ENCODE data around the gene RELB. TPM values are rescaled to one million over a fixed set of nuclear protein-coding genes. Genes with fewer than 3 reads are reported as not detected.

RELB gene
- total and polyA plus RNA-seq, 10 of the 15 experiments (the other 5 are each of a cell fraction or from before 2014, with no cell fraction given) = 0.66 to 43.8 (median 12.8) TPM

GRCh38 chr19:45075301-45076028, 74.2 kb downstream of the RELB start (continued):
- TF ChIP-seq, protein P1, sequence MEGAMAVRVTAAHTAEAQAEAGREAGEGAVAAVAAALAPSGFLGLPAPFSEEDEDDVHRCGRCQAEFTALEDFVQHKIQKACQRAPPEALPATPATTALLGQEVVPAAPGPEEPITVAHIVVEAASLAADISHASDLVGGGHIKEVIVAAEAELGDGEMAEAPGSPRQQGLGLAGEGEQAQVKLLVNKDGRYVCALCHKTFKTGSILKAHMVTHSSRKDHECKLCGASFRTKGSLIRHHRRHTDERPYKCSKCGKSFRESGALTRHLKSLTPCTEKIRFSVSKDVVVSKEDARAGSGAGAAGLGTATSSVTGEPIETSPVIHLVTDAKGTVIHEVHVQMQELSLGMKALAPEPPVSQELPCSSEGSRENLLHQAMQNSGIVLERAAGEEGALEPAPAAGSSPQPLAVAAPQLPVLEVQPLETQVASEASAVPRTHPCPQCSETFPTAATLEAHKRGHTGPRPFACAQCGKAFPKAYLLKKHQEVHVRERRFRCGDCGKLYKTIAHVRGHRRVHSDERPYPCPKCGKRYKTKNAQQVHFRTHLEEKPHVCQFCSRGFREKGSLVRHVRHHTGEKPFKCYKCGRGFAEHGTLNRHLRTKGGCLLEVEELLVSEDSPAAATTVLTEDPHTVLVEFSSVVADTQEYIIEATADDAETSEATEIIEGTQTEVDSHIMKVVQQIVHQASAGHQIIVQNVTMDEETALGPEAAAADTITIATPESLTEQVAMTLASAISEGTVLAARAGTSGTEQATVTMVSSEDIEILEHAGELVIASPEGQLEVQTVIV (IDR thresholded peaks at IDR 0.05; ENCODE audit: borderline replicate concordance, partially characterized antibody) = no peak
- TF ChIP-seq TCF3 (IDR thresholded peaks at IDR 0.05; ENCODE audit: borderline replicate concordance, insufficient read depth, low read depth, low read length) (peak; percentile 98), ZNF207 (IDR thresholded peaks at IDR 0.05; ENCODE audit: borderline replicate concordance) (no peak), ATF2 (IDR thresholded peaks at IDR 0.05; ENCODE audit: low read length) (no peak), SPI1 (IDR thresholded peaks at IDR 0.05; ENCODE audit: borderline replicate concordance, insufficient read depth, low read depth, low read length) (peak; percentile 96), ZBTB33 (IDR thresholded peaks at IDR 0.05) (no peak), STAT3 (IDR thresholded peaks at IDR 0.05; ENCODE audit: low read depth, low read length) (no peak), BRCA1 (IDR thresholded peaks at IDR 0.05; ENCODE audit: low read depth, low read length) (no peak), SMAD1 (IDR thresholded peaks at IDR 0.05; ENCODE audit: low read depth, partially characterized antibody) (no peak), PAX8 (IDR thresholded peaks at IDR 0.05) (no peak), REST (IDR thresholded peaks at IDR 0.05; ENCODE audit: low read depth, low read length) (0 out of 2 replicates have a peak, but pooled peaks have one; percentile 14), SMARCA5 (IDR thresholded peaks at IDR 0.05) (no peak), EED (IDR thresholded peaks at IDR 0.05; ENCODE audit: low read depth) (peak; percentile 82; the same call in 1 of the 2 replicates), POLR2A (IDR thresholded peaks at IDR 0.05; ENCODE audit: low read depth, low read length) (peak; percentile 65), MYB (IDR thresholded peaks at IDR 0.05; ENCODE audit: borderline replicate concordance, low read depth, low read length) (no peak)
- TF ChIP-seq, protein P2, sequence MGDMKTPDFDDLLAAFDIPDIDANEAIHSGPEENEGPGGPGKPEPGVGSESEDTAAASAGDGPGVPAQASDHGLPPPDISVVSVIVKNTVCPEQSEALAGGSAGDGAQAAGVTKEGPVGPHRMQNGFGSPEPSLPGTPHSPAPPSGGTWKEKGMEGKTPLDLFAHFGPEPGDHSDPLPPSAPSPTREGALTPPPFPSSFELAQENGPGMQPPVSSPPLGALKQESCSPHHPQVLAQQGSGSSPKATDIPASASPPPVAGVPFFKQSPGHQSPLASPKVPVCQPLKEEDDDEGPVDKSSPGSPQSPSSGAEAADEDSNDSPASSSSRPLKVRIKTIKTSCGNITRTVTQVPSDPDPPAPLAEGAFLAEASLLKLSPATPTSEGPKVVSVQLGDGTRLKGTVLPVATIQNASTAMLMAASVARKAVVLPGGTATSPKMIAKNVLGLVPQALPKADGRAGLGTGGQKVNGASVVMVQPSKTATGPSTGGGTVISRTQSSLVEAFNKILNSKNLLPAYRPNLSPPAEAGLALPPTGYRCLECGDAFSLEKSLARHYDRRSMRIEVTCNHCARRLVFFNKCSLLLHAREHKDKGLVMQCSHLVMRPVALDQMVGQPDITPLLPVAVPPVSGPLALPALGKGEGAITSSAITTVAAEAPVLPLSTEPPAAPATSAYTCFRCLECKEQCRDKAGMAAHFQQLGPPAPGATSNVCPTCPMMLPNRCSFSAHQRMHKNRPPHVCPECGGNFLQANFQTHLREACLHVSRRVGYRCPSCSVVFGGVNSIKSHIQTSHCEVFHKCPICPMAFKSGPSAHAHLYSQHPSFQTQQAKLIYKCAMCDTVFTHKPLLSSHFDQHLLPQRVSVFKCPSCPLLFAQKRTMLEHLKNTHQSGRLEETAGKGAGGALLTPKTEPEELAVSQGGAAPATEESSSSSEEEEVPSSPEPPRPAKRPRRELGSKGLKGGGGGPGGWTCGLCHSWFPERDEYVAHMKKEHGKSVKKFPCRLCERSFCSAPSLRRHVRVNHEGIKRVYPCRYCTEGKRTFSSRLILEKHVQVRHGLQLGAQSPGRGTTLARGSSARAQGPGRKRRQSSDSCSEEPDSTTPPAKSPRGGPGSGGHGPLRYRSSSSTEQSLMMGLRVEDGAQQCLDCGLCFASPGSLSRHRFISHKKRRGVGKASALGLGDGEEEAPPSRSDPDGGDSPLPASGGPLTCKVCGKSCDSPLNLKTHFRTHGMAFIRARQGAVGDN (IDR thresholded peaks at IDR 0.05) = peak; percentile 59; the same call in 1 of the 2 replicates
